ENCODE measurements around the gene BCL11A. TPM values are rescaled to one million over a fixed set of nuclear protein-coding genes. Genes with fewer than 3 reads are reported as not detected.

BCL11A gene
- total RNA-seq, 4 donors from 2014 or later, result 0.16 to 2.0 (median 0.41) TPM

- TF ChIP-seq CTCF (IDR thresholded peaks at IDR 0.05; ENCODE audit: low read depth), result no peak
These were observed 5.1 kb upstream of the BCL11A start for GRCh38 chr2:60558536-60558935.

- TF ChIP-seq CTCF (IDR thresholded peaks at IDR 0.05; ENCODE audit: low read depth), result no peak
These were observed 4.0 kb upstream of the BCL11A start for GRCh38 chr2:60557486-60557864.

- no peak for TF ChIP-seq CTCF (IDR thresholded peaks at IDR 0.05; ENCODE audit: low read depth)
These were observed 3.4 kb upstream of the BCL11A start for GRCh38 chr2:60556576-60557485.

GRCh38 chr2:60556175-60556574 lies 2.7 kb upstream of the BCL11A start:
- no peak for TF ChIP-seq CTCF (IDR thresholded peaks at IDR 0.05; ENCODE audit: low read depth)

GRCh38 chr2:60555783-60556139 lies 2.3 kb upstream of the BCL11A start:
- no peak for TF ChIP-seq CTCF (IDR thresholded peaks at IDR 0.05; ENCODE audit: low read depth)

- TF ChIP-seq CTCF (IDR thresholded peaks at IDR 0.05; ENCODE audit: low read depth), result no peak
These were observed 1.8 kb upstream of the BCL11A start for GRCh38 chr2:60555066-60555782.

- no peak for TF ChIP-seq CTCF (IDR thresholded peaks at IDR 0.05; ENCODE audit: low read depth)
These were observed 1.2 kb upstream of the BCL11A start for GRCh38 chr2:60554646-60555065.
